Breast epithelium (tissue), 3 donors: Measurements from ENCODE around the gene UFM1.

Experiments
- CTCF ChIP-seq, 3 donors: fragments of 450-650 bp; IDR thresholded peaks; one replicate each; pipeline ENCODE4 v1.5.1; 2016 to 2017; ENCODE audit warnings: antibody characterized with exemption in 3 of 3, mild to moderate bottlenecking in 3 of 3, moderate library complexity in 3 of 3
- POLR2A ChIP-seq: fragments of 450-650 bp; IDR thresholded peaks from one replicate; pipeline ENCODE4 v1.6.1; 2016; ENCODE audit warnings: antibody characterized with exemption, mild to moderate bottlenecking, moderate library complexity
- POLR2AphosphoS5 ChIP-seq, 3 donors: sonication (generic); formaldehyde crosslinking; IDR thresholded peaks; one replicate each; pipeline ENCODE4 v1.6.1; 2017; ENCODE audit warnings: antibody characterized with exemption in 3 of 3

- TF ChIP-seq CTCF (IDR thresholded peaks at IDR 0.05) (no peak), POLR2A (no peak), POLR2AphosphoS5 (IDR thresholded peaks at IDR 0.05) (no peak)
Measured at GRCh38 chr13:38348861-38349389, 726 bp upstream of the UFM1 start.
